Stimulated activated CD8-positive, alpha-beta memory T cell treated with anti-CD3 and anti-CD28 coated beads, Interleukin-4, amount 100 ng/mL, for 1 hour (primary cell): ENCODE measurements around the gene PKM.

Experiments
- DNase-seq, 2 donors: peaks; one replicate each; pipeline ENCODE4 v3.0.0-alpha.2; 2020; ENCODE audit warnings: low read depth in 2 of 2, low spot score in 1 of 2

Gene PKM

DNA sequence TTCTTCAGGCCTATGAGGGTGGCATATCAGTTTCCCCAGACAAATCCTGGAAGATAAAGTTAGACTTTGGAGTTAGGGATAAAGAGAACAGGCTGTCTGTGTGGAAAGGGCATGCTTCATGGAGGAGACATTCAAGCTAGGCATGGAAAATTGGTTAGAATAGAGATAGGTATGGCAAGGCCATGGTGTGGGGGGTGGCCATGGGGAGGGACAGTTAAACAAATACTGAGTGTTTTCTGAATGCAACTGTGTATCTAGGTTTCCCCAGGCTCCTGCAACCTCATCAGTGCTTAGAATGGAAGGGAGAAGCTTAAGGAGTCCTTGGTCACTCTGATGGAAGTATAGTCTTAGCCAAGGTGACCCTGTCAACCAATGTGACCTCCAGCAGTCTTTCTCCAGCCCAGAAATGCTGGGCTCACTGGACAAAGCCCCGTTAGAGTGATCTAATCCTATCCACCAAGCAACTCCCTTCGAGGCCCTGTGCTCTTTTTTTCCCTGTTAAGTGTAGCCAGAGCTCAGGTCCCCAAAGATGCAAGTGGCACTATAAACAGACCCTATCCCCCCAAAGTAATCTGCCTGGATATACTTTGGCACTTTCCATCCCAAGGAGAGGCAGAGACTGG is 5.5 kb upstream of the PKM start:
- DNase-seq = no peak

DNA sequence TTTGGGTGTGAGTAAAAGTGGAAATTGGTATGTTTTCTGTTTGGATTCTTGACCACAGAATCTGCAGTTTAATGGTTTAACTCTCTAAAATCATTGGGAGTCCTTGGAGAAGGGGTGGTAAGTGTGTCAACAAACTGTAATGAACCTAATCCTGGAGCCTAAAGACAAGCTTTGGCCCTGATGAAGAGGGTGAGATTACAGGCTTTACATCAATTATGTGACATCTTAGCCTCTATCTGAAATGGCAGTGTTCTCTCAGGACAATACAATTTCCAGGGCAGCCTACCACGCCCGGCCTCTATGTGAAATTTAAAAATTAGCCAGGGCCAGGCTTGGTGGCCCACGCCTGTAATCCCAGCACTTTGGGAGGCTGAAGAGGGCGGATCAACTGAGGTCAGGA is 4.3 kb upstream of the PKM start:
- DNase-seq = no peak

DNA sequence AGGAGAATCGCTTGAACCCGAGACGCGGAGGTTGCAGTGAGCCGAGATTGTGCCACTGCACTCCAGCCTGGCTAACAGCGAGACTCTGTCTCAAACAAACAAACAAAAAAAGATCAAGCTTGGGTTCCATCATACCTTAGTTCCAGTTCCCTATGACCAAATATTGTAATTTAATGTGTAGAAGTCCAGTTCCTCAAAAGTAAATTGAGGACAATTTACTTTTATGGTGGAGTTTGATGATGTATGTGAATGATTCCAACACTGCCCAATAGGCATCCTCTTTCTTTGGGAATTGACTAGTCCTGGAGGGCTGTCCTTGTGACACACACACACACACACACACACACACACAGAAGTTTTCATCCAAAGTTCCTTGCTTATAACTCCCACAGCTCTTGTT is 2.8 kb upstream of the PKM start:
- DNase-seq = no peak

DNA sequence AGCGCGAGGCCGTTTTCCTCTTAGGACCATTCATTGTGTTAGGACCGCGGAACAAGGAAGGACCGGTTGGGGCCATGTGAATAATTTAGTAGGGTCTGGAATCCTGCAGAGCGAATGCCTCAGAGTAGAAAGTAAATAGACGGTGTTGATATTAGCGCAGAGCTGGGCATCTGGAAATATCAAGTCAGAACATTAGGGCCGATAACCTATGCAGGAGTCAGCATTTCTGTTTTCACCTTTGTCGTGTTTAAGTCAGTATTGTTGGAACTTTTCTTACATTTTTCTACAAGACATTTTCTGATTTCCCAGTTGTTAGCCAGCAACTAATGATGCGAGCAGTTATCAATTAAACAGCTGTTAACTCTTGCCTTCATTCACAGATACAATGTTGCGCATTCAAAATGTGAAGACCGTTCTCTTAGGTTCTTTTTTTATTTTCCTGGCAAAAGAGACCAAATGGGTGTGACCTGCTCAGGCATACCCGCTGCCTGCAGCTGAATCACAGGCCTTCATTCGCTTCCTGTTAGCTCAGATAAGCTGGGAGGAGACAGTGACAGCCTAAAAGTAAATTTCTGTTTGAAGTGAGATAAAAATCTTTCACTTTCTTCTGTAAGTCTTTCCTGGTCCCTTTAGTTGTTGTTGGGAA is 966 bp upstream of the PKM start:
- DNase-seq = no peak

GRCh38 chr15:72230197-72231065 is 559 bp downstream of the PKM start:
- DNase-seq = peak in 1 of 2 donors; percentile 41

- no peak for DNase-seq
These were observed 1.1 kb downstream of the PKM start for GRCh38 chr15:72229947-72230196.

DNA sequence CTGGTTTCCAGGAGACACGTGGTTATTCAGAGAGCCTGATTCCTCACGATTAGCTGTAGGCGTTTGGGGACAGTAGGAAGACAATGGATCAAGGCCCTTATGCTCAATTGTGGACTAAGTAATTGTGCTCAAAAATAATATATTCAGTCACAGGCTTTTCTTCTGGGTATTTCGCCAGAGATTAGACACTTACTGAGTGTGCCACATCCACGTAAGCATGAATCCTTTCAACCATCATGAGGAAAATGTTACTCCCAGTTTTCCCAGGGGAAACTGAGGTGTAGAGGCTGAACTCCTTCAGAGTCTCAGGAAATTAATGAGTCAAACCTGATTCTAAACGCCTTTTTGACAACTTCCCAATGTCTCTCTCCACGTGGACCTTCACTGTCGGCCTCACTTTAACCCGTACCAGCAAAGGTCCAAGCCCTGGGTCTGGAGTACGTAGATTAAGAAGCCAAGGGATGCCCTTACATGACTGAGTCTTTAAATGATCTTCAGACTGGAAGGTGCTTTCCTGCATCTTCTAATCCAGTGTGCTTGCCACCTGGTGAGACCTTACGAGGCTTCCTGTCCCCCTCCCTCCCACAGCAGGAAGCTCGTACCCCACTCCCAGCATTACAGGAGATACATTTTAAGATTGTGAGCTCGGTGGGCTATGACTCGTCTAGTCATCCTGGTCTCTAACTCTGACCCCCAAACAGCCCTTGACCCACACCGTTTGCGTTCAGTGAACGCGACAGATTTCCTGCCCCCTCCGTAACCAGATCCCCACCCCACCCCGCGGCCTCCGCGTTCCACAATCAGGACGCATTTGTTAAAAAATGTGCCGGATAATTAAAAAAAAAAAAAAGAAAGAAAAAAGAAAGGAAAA is 1.7 kb downstream of the PKM start:
- DNase-seq = no peak

- DNase-seq = no peak
These were observed 3.3 kb downstream of the PKM start for GRCh38 chr15:72227720-72228119.

DNA sequence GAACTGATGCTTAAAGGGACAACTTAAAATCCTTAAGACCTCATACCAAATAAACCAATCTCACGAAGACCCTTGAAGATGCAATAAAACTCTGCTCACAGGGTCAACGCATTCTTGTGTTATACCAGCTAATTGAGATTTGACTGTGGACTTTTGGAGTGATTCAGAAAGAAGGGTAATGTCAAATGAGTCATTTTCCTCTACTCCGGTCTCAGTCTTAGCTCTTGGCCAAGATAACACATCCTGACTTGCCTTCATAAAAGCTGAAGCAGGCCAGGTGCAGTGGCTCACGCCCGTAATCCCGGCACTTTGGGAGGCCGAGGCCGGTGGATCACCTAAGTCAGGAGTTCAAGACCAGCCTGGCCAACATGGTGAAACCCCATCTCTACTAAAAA is 3.8 kb downstream of the PKM start:
- no peak for DNase-seq

GRCh38 chr15:72223278-72223677 is 7.7 kb downstream of the PKM start:
- DNase-seq = no peak

DNA sequence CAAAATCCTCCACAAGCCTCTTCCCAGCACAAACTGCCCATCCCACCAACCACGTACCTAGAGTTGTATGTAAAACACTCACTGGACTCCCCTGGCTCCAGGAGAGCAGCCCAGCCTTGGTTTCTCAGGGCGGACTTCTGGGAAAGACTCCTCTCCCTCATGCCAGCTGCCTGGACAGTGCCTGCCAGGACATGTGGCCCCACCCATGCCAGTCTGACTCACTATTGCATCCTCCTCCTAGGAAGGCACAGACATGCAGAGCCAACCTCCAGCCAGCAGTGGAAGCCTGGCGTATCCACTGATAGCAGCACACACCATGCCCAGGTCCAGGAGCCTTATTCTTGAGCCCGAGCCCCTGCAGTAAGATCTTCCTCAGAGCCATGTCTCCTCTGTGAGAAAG is 8.6 kb downstream of the PKM start:
- DNase-seq = no peak

DNA sequence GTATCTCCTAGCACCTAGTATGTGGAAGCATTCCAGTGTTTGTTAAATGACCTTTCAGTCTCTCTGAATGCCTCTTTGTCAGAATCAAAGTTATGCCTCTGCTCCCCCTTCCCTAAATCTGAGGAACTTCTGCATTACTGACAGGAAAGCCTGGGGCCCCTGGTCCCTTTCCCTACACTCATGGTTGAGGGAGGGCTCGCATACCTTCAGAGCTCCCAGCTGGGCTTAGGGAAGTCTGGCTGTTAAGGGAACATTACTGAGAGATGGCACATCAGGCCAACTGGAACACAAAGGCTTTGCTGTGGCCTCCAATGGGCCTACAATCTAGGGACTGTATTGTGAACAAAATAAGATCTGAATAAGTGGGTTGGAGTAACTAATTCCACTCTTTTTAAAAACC is 10.3 kb downstream of the PKM start:
- DNase-seq = no peak

DNA sequence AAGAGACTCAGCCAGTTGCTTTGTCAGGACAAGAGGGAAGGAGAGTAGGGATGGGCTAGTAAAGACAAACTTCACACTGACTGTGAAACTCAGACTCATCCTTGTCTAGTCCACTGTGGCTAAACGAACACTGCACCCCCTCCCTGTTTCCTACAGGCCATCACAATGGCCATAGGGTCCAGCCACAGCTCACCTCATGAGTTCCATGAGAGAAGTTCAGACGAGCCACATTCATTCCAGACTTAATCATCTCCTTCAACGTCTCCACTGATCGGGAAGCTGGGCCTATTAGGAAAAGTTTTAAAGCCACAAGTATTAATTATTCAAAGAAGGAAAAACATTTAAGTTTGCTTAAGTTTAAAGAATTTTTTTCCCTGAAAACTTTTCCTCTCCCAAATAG is 13.8 kb downstream of the PKM start:
- DNase-seq = no peak

GRCh38 chr15:72216079-72216478 is 14.9 kb downstream of the PKM start:
- DNase-seq = no peak

DNA sequence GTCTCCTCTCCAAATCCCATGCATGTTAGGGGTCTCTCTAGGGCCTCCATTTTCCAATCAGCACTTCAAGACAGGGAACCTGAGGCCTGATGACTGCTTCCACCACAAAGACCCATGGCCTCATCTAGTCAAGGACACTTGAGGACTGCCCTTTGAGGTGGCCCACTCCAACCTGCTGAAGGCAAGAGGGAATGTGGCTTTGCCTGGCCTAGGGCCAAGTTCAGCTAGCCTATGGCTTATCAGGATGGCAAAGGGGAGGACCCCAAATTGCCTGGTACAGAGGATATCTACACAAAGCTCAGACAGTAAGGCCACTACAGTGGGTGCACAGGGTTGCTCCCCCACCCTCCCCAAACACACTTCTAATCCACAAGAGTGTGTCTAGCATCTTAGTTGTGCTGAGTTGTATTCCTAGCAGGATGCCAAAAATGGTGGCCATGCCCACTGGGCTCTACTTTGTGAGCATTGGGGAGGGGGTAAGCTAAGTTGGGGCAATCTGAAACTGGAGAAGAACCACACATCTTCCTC is 23.4 kb downstream of the PKM start:
- no peak for DNase-seq

- no peak for DNase-seq
These were observed 24.4 kb downstream of the PKM start for GRCh38 chr15:72206677-72207000.

DNA sequence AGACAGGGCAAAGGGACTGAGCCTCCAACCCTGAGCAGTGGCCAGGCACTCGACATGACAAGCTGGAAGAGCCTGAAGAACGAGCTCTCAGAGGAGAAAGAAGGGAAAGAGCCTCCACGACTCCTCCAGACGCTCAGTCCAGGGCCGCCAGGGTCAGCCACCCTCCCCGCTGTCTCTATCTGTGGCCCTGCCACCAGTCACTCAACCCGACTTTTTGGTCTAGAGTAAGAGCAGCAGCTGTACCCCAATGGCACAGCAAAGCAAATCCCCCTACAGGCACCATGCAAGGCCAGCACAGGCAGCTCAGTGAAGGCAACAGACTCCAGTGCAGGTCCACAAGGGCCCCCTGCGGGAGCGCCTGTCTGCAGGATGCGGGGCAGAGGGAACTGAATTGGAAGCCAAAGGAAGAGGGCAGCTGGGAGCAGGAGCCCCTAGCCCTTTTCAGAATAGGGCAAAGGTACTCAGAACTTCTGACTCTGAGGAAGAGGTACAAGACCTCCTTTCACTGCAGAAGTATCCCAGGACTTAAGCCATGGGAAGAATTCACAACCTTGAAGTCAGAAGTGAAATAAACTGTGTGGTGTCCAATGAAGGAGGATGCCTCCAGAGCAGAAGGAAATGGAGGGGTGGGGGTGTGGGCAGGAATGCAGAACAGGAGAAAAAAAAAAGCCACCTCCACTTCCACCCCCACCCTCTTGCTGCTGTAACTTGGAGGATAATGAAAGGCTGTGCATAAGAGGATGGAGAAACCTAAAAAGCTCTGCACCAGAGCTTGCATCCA is 24.9 kb downstream of the PKM start:
- DNase-seq = no peak

DNA sequence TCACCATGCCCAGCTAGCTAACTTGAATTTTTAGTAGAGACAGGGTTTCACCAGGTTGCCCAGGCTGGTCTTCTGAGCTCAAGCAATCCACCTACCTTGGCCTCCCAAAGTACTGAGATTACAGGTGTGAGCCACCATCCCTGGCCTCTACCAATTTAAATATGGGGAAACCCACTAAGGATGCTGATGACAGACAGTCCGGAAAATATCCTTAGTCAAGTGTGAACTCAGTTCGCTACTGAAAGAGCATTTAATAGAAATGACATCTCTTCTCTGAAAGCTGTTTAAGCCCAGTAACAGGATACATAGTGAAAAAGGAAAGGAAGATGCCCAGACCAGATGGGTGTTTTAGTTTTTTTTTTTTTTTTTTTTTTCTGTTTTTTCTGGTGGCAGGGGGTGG is 25.7 kb downstream of the PKM start:
- DNase-seq = no peak

DNA sequence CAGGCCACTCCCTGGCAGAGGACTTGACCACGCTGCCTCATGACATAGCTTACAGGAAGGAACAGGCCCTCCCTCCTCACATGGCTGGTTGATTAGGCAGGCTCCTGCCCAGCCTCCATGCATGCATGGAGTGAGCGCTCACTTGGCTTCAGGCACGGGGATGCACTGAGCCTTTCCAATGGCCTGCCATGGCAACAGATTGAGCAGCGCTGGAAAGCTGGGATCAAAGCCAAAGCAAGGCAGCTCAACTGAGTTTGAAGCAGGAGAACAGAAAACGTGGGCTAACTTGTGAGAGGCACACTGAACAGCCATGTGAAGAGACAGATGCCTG is 27.5 kb downstream of the PKM start:
- DNase-seq = no peak

DNA sequence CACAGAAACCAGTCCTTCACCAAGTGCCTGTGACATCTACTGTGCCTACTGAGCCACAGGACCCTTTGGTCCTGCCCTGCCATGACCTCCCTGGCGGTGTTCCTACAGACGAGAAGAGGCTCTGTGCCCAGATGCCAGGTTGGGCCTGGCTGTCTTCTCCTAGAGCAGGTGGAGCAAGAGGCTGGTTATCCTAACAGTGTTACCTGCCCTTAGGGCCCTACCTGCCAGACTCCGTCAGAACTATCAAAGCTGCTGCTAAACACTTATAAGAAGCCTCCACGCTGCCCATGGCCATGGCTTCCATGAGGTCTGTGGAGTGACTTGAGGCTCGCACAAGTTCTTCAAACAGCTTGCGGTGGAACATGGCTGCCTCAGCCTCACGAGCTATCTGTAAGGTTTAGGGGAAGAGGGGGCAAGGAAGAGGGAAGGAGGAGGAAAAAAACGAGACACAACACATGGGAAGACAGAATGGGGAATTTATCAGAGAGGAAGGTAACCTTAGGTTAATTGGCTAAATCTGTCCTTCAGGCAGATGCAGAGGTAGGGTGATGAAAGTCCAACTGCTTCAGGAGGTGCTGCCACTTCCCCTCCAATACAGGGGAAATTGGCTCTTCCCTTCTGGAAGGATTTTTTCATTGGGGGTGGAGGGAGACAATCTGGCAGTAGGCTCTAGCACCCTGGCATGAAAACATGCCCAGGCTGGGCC is 28.0 kb downstream of the PKM start:
- no peak for DNase-seq
